ENCODE data around the gene GNG2.

The GNG2 gene

DNA sequence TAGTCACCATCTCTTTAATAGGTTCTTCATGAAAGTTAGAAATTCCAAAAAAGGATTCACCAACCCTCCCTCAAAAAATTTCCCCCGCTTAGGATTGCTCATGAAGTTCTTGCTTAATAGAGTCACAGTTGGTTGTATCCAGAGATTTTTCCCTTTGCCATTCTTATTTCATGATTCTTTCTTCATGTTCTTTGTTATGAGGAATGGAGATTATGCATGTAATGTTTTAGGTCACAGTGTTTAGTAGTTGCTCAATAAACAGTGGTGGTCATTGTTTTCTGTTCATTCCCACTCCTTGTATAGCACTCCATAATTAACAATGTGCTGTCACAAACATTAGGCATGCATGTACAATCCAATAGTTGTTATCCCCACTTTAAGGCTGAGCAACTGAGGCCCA lies 77.7 kb downstream of the GNG2 start:
- in situ Hi-C loops (cut with MboI; ENCODE audit: low sequenced_read_pairs), result no loop called here

DNA sequence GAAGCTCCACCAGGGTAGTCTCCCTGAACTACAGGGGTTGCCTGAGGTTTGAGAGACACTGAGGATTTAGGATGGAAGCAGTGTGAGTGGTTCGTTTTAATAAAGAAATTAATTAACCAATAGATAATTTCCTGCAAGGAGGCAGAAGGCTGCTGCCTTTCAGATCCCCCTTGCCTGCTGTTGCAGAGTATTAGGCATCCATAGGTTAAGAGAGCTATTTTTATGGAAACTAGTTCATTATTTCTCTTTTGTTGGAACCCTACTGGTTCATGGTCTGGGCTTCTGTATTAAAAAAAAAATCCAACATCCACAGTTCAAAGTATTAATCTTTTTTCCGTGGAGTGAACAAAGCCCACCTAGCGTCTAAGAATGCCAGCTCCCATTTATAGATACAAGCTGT lies 78.4 kb downstream of the GNG2 start:
- in situ Hi-C loops (cut with MboI; ENCODE audit: low sequenced_read_pairs), result no loop called here

DNA sequence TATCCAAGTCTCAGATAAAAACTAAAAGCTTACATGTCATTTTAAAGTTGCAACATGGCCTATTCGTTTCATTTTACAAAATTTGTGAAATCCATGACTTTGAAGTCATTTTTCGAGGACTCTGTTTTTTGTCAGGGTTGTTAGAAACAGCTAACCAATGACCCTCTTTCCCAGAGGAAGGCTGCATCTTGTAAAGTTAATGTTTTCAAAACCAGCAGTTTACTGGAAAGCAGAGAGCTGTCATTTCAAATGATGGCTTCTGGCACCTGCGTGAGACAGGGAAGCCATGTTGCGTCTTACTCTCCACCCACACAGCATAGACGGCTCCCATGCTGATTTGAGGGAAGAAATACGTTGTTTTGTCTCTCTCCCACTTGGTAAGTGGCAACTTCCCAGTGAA lies 78.8 kb downstream of the GNG2 start:
- in situ Hi-C loops (cut with MboI; ENCODE audit: low sequenced_read_pairs), result no loop called here

DNA sequence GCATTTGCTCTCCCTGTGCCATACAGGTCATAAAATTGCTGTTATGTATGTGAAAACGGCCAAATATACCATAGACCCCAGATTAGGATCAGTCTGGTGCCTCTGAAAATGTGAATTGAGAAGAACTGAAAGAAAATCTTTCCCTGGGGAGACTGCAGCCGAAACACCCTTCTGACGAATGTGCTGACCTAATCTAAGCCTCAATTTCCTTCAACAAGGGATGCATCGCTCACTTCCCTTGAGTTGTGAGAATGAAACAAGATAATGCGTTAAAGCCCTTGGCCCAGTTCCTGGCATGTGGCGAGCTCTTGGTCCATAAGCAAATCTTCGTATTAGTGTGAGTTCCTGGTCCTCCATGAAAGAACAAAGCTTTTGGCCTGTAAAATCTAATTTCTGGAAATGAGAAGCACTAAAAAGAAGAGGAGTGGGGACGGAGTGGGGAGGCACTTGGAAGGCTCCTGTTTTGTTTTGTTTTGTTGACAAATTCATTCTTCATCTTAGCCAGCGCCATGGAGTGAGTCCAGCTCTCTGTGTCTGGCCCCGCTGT lies 79.4 kb downstream of the GNG2 start:
- in situ Hi-C loops (cut with MboI; ENCODE audit: low sequenced_read_pairs), result no loop called here

DNA sequence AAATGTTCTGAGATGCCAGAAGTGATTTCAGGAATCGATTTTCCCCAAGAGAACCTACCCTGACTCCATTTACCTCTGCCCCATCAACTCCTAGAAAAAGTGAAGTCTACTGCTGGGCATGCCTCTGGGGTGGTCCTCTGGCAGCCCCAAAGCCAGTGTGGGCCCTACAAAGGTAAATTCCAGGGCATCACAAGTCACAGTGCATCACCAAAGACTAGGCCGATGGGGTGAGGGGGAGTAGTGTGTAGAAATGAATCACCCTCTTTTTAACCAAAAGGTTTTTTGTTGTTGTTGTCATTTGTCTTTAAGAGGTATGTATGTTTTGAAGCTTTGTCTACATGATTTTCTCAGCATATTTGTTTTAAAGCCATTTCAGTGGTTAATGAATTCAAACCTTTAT lies 82.6 kb downstream of the GNG2 start:
- in situ Hi-C loops (cut with MboI; ENCODE audit: low sequenced_read_pairs), result no loop called here

DNA sequence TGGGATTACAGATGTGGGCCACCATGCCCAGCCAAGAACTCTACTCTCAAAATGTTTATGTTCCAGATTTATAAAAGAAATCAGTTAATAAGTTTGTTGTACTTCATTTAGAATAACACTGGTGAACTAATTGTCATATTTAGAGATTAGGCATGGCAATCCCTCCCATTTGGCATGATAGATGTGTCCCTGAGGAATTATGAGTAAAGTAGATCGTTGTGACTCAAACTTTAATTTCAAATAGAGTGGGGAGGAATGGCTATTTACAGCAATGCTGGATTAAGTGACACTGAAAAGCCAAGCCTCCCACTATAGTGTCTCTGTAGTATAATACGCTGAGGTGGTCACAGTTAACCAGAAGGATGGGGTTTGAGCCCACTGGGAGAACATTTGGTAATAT lies 89.6 kb downstream of the GNG2 start:
- in situ Hi-C loops (cut with MboI; ENCODE audit: low sequenced_read_pairs), result no loop called here

DNA sequence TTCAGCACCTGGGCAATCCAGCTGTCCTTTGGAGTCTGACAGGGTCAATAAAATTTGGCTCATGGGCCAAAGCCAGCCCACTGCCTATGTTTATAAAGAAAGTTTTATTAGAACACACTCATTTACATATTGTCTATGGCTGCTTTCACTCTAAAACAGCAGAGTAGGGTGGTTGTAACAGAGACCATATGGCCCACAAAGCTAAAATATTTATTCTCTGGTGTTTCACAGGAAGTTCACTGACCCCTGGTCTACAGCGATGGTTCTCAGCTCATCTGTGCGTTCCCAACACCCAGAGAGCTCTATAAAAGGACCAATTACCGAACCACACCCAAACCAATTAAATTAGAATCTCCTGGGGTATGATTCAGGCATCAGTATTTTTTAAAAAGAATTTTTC lies 91.2 kb downstream of the GNG2 start:
- in situ Hi-C loops (cut with MboI; ENCODE audit: low sequenced_read_pairs), result no loop called here

DNA sequence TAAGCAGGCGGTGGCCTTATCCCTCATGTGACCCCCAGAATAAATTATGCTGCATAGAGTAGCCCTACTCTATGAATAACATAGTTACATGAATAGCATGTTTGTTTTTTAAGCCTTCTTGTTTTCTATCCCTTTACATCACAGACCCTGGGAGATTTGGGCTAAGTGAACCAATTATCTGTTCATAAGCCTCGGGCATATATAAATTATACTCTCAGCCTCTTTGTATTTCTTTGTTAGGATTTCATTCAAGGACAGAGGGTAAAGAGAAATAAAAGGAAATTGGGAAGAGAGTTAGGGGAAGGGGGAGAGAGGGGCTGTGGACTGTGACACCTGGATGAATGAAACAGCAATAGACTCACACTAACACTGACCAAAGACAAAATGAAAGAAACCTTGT lies 93.6 kb downstream of the GNG2 start:
- in situ Hi-C loops (cut with MboI; ENCODE audit: low sequenced_read_pairs), result no loop called here

DNA sequence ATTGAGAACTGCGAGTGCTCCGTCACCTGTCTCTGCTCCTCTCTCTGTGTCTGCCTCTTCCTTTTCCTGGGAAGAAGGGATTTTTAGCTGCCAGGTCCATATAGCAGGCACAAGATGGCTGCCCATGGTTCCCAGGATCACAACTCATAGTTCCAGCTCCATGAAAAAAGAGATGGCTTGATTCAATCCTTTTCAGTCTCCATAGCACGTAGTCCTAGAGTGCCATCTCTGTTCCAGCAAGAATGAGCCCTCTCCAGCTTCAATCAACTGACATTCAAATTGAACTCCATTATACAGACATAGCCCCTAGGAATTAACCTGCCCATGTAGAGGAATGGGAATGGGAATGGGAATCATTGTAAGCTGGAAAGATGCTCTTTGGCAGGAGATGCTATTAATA lies 94.2 kb downstream of the GNG2 start:
- in situ Hi-C loops (cut with MboI; ENCODE audit: low sequenced_read_pairs), result no loop called here

DNA sequence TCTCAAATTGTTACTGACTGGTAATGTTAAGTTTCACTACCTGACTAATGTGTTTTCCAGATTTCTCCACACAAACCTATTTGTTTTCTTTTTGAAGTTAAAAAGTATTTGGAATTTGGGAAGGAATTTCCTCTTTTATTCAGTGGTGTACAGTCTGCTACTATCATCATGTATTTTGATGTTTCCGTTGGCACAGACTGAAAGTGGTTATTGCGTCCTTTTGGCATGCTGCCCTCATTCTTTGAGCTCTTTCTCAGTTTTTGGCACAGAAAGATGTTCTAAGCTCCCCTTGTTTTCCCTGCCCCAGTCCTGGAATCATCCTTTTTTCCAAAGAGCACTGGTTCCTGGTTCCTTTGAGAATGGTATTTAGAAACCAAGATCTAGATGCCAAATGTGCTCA lies 97.5 kb downstream of the GNG2 start:
- in situ Hi-C loops (cut with MboI; ENCODE audit: low sequenced_read_pairs), result no loop called here

DNA sequence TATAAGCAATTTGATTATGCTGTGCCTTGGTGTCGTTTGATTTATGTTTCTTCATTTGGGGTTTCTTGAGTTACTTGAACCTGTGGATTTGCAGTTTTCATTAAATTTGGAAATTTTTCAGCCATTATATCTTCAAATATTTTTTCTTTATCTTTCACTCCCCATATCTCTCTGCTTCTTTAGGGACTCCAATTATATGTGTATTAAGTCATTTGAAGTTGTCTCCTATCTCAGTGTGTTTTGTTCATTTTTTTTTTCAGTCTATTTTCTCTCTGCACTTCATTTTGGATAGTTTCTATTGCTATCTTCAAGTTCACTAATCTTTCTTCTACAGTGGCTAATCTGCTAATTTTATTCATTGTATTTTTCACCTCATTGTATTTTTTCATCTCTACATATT lies 99.5 kb downstream of the GNG2 start:
- in situ Hi-C loops (cut with MboI; ENCODE audit: low sequenced_read_pairs), result no loop called here

DNA sequence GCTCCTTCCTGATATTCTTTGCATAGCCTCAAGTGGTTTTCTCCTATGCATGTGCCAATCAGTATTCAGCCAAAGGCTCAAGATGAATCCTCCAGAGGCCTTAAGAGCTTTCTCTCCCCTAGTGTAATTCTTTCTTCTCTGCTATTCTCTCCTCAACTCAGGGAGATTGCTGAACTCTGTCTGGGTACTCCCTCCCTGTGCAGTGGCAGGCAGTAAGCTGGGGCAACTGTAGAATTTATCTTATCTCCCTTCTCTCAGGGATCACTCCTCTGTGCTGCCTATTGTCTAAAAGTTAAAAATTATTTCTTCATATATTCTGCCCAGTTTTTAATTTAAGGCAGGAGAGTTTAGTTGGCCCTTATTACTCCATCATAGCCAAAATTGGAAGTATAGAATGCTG lies 100.5 kb downstream of the GNG2 start:
- in situ Hi-C loops (cut with MboI; ENCODE audit: low sequenced_read_pairs), result no loop called here

DNA sequence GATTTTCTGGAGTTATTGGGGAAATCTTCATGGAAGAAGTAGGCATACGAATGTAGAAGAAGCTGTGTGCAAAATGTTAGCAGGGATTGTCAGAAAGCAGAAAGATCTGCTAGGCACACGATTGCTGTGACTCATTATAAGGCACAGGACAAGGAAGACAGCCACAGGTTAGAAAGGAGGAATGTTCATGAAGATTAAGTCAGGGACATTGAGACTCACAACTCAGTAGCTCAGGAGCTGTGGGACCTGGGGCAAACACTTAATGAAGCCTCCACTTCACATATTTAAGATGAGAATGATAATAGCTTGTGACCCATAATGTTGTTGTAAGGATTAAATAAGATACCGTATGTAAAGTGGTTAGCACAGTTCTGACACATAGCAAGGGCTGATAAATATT lies 102.3 kb downstream of the GNG2 start:
- in situ Hi-C loops (cut with MboI; ENCODE audit: low sequenced_read_pairs), result no loop called here

DNA sequence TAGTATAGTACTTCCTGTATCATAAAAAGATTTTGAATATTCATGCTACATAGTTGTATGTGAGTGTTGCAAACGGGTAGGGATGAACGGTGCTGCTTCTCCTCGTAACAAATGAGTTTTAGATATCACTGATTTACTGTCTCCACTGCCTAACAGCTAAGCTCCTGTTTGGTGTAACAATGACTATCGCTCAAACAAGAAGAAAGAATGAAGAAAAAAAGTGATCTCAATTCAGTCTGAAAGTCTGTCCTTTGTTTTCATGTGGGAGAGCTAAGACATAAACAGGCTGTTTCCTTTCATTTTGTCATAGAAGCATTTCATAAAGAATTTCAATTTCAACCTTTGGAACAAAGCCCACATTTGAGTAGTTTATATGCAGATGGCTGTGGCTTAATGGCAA lies 102.9 kb downstream of the GNG2 start:
- in situ Hi-C loops (cut with MboI; ENCODE audit: low sequenced_read_pairs), result no loop called here

DNA sequence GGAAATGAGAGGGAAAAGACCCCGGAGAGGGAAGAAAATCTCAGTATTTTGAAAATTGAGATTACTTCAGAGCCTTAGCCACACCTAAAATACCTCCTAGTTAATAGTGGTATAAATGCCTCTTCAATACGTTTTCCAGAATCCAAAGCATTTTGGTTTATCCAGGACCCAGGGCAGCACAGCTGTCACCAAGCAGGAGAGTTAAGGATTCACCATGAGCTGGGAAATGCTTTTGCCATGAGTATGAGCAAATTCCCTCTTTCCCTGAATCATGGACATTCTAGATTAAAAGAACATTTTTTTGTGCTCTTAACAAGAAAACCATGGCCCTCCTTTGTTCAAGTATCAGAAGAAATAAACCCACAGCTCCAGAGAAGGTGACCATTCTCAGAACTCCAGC lies 107.1 kb downstream of the GNG2 start:
- in situ Hi-C loops (cut with MboI; ENCODE audit: low sequenced_read_pairs), result no loop called here

DNA sequence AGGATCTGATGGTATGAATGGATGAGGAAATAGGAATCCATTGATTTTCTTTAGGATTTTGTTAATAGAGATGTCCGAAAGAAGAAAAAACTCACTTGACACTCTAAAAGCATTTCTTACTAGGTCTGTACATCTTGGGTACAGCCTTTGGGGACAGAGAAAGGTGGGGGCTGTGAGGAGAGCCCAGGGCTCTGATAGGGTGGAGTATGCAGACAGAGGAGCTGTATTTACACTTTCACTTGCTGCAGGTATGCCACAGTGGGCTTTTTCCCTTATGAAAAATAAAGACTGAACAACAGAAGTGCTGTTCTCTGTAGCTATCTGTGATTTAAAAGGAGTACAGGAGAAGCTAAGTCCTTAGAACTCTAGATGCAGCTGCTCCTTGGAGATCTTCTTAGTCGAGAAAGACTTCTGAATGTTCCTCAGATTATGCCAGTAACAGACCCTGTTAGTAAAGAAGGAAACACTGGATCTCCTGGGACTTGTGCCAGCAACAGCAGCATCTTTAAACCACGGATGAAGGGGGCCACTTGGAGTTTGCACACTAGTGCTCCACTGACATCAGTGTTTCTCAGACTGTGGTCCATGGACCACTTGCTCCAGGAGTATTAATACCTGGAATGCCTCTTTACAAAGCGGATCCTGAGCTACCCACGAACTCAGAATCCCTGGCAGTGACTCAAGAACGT lies 109.6 kb downstream of the GNG2 start:
- in situ Hi-C loops (cut with MboI; ENCODE audit: low sequenced_read_pairs), result no loop called here

DNA sequence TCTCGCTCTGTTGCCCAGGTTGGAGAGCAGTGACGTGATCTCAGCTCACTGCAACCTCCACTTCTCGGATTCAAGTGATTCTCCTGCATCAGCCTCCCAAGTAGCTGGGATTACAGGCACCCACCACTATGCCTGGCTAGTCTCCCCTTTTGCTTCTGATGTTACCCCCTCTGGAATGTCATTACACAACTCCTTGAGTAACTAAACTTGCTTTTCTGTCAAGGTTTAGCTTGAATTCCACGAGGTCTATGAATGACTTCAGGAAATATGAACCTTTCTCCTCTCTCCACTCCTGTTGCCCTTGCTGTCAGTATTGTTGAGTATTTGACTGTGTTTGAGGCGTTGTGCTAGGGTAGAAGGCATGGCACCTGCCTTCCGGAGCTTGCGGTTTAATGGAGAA lies 112.2 kb downstream of the GNG2 start:
- in situ Hi-C loops (cut with MboI; ENCODE audit: low sequenced_read_pairs), result no loop called here

DNA sequence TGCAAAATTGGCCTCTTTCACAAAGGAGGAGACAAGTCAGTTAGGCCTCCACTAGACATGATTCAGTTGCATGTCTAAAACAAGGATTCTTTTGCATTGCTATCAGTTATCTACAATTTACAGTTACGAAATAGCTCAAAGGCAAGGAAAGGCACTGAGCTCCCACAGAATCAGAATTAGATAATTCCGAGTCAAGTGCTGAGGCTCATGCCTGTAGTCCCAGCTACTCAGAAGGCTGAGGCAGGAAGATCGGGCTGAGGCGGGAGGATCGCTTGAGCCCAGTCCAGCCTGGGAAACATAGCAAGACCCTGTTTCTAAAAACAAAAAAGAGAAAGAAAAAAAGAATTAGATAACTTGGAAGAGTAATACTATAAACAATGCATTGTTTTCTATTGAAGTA lies 116.7 kb downstream of the GNG2 start:
- in situ Hi-C loops (cut with MboI; ENCODE audit: low sequenced_read_pairs), result no loop called here

DNA sequence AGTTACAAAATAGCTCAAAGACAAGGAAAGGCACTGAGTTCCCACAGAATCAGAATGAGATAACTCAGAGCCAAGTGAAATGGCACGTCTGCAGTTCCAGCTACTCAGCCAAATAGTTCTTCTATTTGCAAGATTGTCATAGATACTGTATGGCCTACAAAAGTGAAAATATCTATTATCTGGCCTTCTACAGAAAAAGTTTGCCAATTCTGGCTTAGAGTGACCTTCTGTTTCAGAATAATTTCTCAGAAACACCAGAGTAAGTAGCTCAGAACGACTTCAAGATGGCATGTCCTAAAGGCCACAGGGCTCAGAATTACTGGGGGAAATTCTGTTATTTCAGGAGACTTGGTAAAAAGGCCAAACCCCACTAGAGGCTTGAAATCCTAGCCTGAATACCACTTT lies 118.3 kb downstream of the GNG2 start:
- in situ Hi-C loops (cut with MboI; ENCODE audit: low sequenced_read_pairs), result no loop called here

DNA sequence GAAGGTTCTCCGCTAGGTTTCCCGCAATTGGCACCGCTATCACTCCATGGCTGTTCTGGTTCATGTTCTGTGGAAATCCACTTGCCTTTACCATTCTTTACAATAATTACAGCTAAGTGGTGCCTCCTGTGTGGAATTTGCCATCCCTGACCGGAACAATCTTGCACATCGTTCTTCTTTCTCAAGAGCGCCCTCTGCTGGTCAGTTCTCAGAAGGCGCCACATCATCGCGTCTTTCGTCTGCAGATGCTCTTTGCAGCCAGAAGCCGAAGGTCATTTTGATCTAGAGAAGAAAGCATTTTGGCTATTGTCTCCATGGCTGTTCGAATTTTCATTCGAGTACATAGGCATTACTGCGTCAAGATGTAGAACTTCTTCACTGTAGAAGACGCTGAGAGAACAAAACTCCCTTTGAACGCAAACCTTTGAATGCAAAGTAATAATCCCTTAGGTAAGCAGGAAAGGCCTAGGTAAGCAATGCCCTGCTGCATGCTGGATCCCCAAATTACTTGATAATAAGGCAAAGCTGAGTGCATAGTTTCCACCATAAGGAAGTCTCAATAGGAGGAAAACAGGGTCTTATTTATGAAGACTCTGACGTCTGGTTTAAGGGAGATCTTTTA lies 118.8 kb downstream of the GNG2 start:
- in situ Hi-C loops (cut with MboI; ENCODE audit: low sequenced_read_pairs), result no loop called here

DNA sequence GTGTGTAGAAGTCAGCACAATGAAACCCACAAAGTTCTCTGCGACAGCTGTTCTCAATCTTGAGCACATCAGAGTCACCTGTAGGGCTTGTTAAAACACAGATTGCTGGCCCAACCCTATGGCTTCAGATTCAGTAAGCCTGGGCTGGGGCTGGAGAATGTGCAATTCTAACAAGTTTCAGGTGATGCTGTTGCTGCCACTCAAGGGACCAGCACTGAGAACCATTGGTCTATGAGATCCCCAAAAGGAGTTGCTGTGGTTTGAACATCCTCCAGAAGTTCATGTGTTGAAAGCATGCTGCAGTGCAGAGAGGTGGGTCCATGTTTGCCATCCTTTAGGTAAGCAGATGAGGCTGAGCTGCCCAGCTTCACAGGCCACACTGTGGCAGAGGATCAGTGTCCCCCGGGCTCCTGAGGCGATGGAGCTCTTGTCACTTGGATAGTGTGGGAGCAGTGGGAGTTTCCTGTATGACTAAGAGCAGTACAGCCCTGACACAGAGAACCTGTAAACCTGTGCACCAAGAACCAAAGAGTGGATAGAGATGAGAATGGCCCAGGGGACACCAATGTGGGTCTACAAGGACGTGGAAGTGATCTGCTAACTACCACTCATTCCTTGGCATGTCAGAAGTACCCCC lies 120.9 kb downstream of the GNG2 start:
- in situ Hi-C loops (cut with MboI; ENCODE audit: low sequenced_read_pairs), result no loop called here

DNA sequence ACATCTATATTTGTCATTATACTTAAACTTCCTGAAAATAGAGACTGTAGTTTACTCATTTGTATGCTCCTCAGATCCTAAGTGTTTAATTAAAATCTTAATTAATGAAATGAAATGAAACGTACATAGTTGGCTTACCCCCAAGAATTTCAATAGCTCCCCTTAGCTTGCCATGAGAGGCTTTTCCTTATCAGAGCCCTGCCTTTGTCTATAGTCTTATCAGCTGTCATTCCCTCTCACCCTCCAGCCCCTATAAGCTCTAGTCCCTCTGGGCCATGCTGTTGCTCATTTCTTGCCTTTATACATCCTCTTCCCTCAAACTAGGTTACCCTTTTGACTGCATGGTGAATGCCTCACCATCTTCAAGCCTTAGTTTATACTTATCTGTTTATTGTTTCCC lies 127.8 kb downstream of the GNG2 start:
- in situ Hi-C loops (cut with MboI; ENCODE audit: low sequenced_read_pairs), result no loop called here
